Skeletal muscle tissue (tissue), 5 donors: ENCODE measurements around the gene PDS5A. TPM values are rescaled to one million over a fixed set of nuclear protein-coding genes. Genes with fewer than 3 reads are reported as not detected.
"Not testable (repeated sequence)": the region's sequence is repeated elsewhere in the genome, so short reads cannot be mapped to it uniquely, and the experiment has no call there.

Experiments used
- H3K27ac ChIP-seq: one replicate; pipeline ENCODE4 v1.7.0; 2013; ENCODE audit warnings: mild to moderate bottlenecking, low read depth, low read length, inconsistent platforms
- H3K27me3 ChIP-seq, 3 donors: one replicate each; pipeline ENCODE4 v1.7.0; 2013; ENCODE audit warnings: low read length in 3 of 3; ENCODE audit not compliant: control insufficient read depth in 3 of 3, insufficient read depth in 3 of 3
- H3K36me3 ChIP-seq, 3 donors: one replicate each; pipeline ENCODE4 v1.7.0; 2013; ENCODE audit warnings: low read length in 3 of 3; ENCODE audit not compliant: control insufficient read depth in 3 of 3, insufficient read depth in 3 of 3
- H3K4me1 ChIP-seq, 3 donors: one replicate each; pipeline ENCODE4 v1.7.0; 2013; ENCODE audit warnings: low read length in 3 of 3, mild to moderate bottlenecking in 3 of 3; ENCODE audit not compliant: control insufficient read depth in 3 of 3, insufficient read depth in 3 of 3
- H3K4me3 ChIP-seq, 3 donors: one replicate each; pipeline ENCODE4 v1.7.0; 2013; ENCODE audit warnings: low read length in 3 of 3
- H3K9ac ChIP-seq, 3 donors: one replicate each; pipeline ENCODE4 v1.7.0; 2013; ENCODE audit warnings: low read length in 3 of 3, mild to moderate bottlenecking in 3 of 3, moderate library complexity in 2 of 3, low read depth in 1 of 3
- H3K9me3 ChIP-seq, 3 donors: one replicate each; pipeline ENCODE4 v1.7.0; 2013; ENCODE audit warnings: low read length in 3 of 3; ENCODE audit not compliant: control insufficient read depth in 3 of 3
- small RNA-seq: library from RNA; depleted of rRNA; stranded (forward); fragments of <200 nt; gene quantifications from one replicate; pipeline ENCODE3, GENCODE V24; 2014
- total RNA-seq: library from RNA; depleted of rRNA; stranded (reverse); fragments of >200 nt; gene quantifications from one replicate; pipeline ENCODE4 v1.2.3, GENCODE V29; 2014
- donor health status: Osteomylitis.

PDS5A gene
- total RNA-seq, 1 donor from 2014 or later = 56.4 TPM

- not testable (repeated sequence) for H3K27ac ChIP-seq, H3K4me1 ChIP-seq, H3K27me3 ChIP-seq, H3K9ac ChIP-seq, H3K9me3 ChIP-seq, H3K36me3 ChIP-seq, H3K4me3 ChIP-seq
Observed at GRCh38 chr4:39792976-39793375, 184.7 kb downstream of the PDS5A start.

- Histone ChIP-seq H3K27me3 (no peaks in the 10 kb centered on the region), H3K36me3 (no peaks in the 10 kb centered on the region), H3K9ac (no peak overlapping the region), H3K4me3 (no peak overlapping the region), H3K4me1 (no peaks in the 10 kb centered on the region), H3K27ac (no peak overlapping the region), H3K9me3 (no peaks in the 10 kb centered on the region)
Observed at GRCh38 chr4:39792529-39792928, 185.2 kb downstream of the PDS5A start.

GRCh38 chr4:39792128-39792527 is 185.6 kb downstream of the PDS5A start:
- H3K27ac ChIP-seq = no peak overlapping the region
- H3K9me3 ChIP-seq = no peaks in the 10 kb centered on the region
- no peak overlapping the region for H3K9ac ChIP-seq
- no peaks in the 10 kb centered on the region for H3K4me1 ChIP-seq
- no peak overlapping the region for H3K4me3 ChIP-seq
- H3K27me3 ChIP-seq = no peaks in the 10 kb centered on the region
- H3K36me3 ChIP-seq = no peaks in the 10 kb centered on the region

- Histone ChIP-seq H3K27ac (no peak overlapping the region), H3K27me3 (no peaks in the 10 kb centered on the region), H3K36me3 (peaks cover 0 to under 1% (median 0%) of the 10 kb centered on the region in 3 donors), H3K9me3 (no peaks in the 10 kb centered on the region), H3K4me1 (no peaks in the 10 kb centered on the region), H3K4me3 (no peak overlapping the region), H3K9ac (no peak overlapping the region)
Observed at GRCh38 chr4:39786838-39787237, 190.9 kb downstream of the PDS5A start.

- H3K4me1 ChIP-seq = no peaks in the 10 kb centered on the region
- no peaks in the 10 kb centered on the region for H3K27me3 ChIP-seq
- H3K9ac ChIP-seq = no peak overlapping the region
- no peak overlapping the region for H3K4me3 ChIP-seq
- no peak overlapping the region for H3K27ac ChIP-seq
- no peaks in the 10 kb centered on the region for H3K9me3 ChIP-seq
- peaks cover 0 to 7% (median 0%) of the 10 kb centered on the region in 3 donors for H3K36me3 ChIP-seq
Observed at GRCh38 chr4:39785083-39785482, 192.6 kb downstream of the PDS5A start.

GRCh38 chr4:39781988-39782387 is 195.7 kb downstream of the PDS5A start:
- not testable (repeated sequence) for H3K9ac ChIP-seq, H3K27me3 ChIP-seq, H3K9me3 ChIP-seq, H3K27ac ChIP-seq, H3K4me1 ChIP-seq, H3K4me3 ChIP-seq
- H3K36me3 ChIP-seq = peaks cover 0 to 20% (median 10%) of the 10 kb centered on the region in 3 donors

Small RNAs within 50 kb of the gene (small RNA-seq; reads per million reads assigned to genes)
- not detected for gene RNA5SP159

Other genes with a start within 250 kb of the PDS5A start
- gene N4BP2, start 78.9 kb upstream of the PDS5A start, total RNA-seq = 14.6 TPM
- 1.0 TPM for gene RHOH, start 219.1 kb upstream of the PDS5A start, total RNA-seq